CD8-positive, alpha-beta memory T cell (primary cell): ENCODE results near the gene STARD7. TPM values are rescaled to one million over a fixed set of nuclear protein-coding genes. Genes with fewer than 3 reads are reported as not detected.
"Not testable (repeated sequence)": the region's sequence is repeated elsewhere in the genome, so short reads cannot be mapped to it uniquely, and the experiment has no call there.

Experiments
- CTCF ChIA-PET: fragments of 350-600 bp; sonication (Branson Sonifier 250); formaldehyde crosslinking; loops from one replicate; lab custom pipeline; 2021; ENCODE audit warnings: antibody characterized with exemption; lab: Charles Lee
- POLR2A ChIA-PET: fragments of 350-600 bp; sonication (Branson Sonifier 250); formaldehyde crosslinking; loops from one replicate; lab custom pipeline; 2021; ENCODE audit warnings: antibody characterized with exemption; lab: Charles Lee
- DNase-seq, 5 donors: peaks; one replicate each; pipeline versions ENCODE4 v3.0.0 to v3.0.0-alpha.2; 2020 to 2022; ENCODE audit warnings: mixed read lengths in 1 of 5
- H3K27ac ChIP-seq: one replicate; pipeline ENCODE4 v1.7.0; 2013; ENCODE audit warnings: low read depth, mild to moderate bottlenecking, low read length, moderate library complexity
- H3K27me3 ChIP-seq: 2 replicates; pipeline ENCODE4 v1.7.0; 2013; ENCODE audit warnings: low read length, mild to moderate bottlenecking; ENCODE audit not compliant: insufficient read depth, poor library complexity, severe bottlenecking
- H3K36me3 ChIP-seq: 2 replicates; pipeline ENCODE4 v1.7.0; 2013; ENCODE audit warnings: mild to moderate bottlenecking, low read length, moderate library complexity; ENCODE audit not compliant: insufficient read depth
- H3K4me1 ChIP-seq: 2 replicates; pipeline ENCODE4 v1.7.0; 2013; ENCODE audit warnings: mild to moderate bottlenecking, low read length, moderate library complexity; ENCODE audit not compliant: insufficient read depth
- H3K4me3 ChIP-seq: 2 replicates; pipeline ENCODE4 v1.7.0; 2013; ENCODE audit warnings: mild to moderate bottlenecking, low read length
- H3K9me3 ChIP-seq: 2 replicates; pipeline ENCODE4 v1.7.0; 2013; ENCODE audit warnings: mild to moderate bottlenecking, low read length
- H3K27ac Mint-ChIP-seq, 8 donors: one replicate each; pipeline ENCODE4 v1.8.0; 2020 to 2021; ENCODE audit warnings: mixed read lengths in 8 of 8, mild to moderate bottlenecking in 6 of 8, inconsistent platforms in 3 of 8, moderate library complexity in 3 of 8
- H3K27me3 Mint-ChIP-seq, 2 donors: one replicate each; pipeline ENCODE4 v1.8.0; 2020 to 2021; ENCODE audit warnings: mixed read lengths in 2 of 2, mild to moderate bottlenecking in 1 of 2, moderate library complexity in 1 of 2
- H3K36me3 Mint-ChIP-seq, 3 donors: one replicate each; pipeline ENCODE4 v1.8.0; 2020 to 2021; ENCODE audit warnings: mixed read lengths in 3 of 3, inconsistent platforms in 1 of 3, mild to moderate bottlenecking in 1 of 3
- H3K4me1 Mint-ChIP-seq, 3 donors: one replicate each; pipeline ENCODE4 v1.8.0; 2020 to 2021; ENCODE audit warnings: mixed read lengths in 3 of 3, inconsistent platforms in 1 of 3, mild to moderate bottlenecking in 1 of 3
- H3K4me3 Mint-ChIP-seq, 7 donors: one replicate each; pipeline ENCODE4 v1.8.0; 2020 to 2021; ENCODE audit warnings: mixed read lengths in 7 of 7, mild to moderate bottlenecking in 6 of 7, moderate library complexity in 4 of 7, inconsistent platforms in 2 of 7
- H3K9me3 Mint-ChIP-seq, 5 donors: one replicate each; pipeline ENCODE4 v1.8.0; 2020 to 2022; ENCODE audit warnings: mixed read lengths in 5 of 5, mild to moderate bottlenecking in 3 of 5, moderate library complexity in 2 of 5, inconsistent platforms in 1 of 5
- polyA plus RNA-seq: library from polyadenylated mRNA; unstranded; fragments of 300-500 nt; fragmentation: Illumina TruSeq; gene quantifications from one replicate; pipeline ENCODE4 v1.2.3, GENCODE V29; 2021
- total RNA-seq, 2 experiments: library from RNA; stranded (reverse); gene quantifications; one replicate each; pipeline ENCODE4 v1.2.3, GENCODE V29; 2021

STARD7 gene, protein sequence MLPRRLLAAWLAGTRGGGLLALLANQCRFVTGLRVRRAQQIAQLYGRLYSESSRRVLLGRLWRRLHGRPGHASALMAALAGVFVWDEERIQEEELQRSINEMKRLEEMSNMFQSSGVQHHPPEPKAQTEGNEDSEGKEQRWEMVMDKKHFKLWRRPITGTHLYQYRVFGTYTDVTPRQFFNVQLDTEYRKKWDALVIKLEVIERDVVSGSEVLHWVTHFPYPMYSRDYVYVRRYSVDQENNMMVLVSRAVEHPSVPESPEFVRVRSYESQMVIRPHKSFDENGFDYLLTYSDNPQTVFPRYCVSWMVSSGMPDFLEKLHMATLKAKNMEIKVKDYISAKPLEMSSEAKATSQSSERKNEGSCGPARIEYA
- total RNA-seq (100 to 1,000 TPM; 255 to 256 TPM), polyA plus RNA-seq (147 TPM)

DNA sequence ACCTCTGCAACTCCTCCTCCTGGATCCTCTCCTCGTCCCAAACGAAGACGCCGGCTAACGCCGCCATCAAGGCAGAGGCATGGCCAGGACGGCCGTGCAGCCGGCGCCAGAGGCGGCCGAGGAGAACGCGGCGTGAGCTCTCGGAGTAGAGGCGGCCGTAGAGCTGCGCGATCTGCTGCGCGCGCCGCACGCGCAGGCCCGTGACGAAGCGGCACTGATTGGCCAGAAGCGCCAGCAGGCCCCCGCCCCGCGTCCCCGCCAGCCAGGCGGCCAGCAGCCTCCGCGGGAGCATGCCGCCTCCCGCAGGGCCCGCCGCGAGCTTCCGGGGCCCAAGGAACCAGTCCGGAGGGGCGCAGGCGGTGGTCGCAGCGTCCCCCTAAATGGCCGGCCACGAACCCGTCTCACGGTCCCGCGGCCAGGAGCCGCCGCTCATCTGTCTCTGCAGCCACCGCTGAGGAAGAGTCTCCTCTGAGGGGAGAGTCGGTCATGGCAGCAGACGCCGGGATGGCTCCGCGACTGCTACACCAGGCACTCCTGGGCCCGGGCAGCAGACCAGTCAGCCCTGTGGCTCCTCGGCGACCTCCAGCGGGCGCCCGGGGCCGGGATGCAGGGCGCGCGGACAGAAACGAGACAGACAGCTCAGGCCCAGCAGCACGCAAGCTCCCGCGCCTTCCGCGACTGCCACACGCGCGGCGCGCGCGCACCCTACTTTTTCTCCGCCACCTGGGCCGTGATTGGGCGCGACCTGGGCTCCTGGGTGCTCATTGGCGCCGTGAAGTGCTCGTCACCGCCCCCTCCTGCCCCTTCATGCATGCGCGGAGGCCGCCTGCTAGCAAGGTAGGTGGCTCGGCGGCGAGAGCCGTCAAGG is at the start of gene STARD7:
Gene STARD7, minus strand, starts transcription at position 685 of the 868 bp plus-strand sequence. Its CDS starts 393 bp downstream, at position 292.
- H3K9me3 ChIP-seq, result no peaks in the 10 kb centered on the region
- peak within 1 kb of the TSS; percentile 96 for H3K4me3 ChIP-seq
- Mint-ChIP-seq H3K9me3 (no peaks in the 10 kb centered on the region), H3K27me3 (no peaks in the 10 kb centered on the region), H3K4me1 (peaks cover 51 to 55% (median 54%) of the 10 kb centered on the region in 3 donors), H3K4me3 (peak within 1 kb of the TSS; percentile 90 to 97 (median 92)), H3K36me3 (peaks cover 0 to 16% (median 0%) of the 10 kb centered on the region in 3 donors), H3K27ac (peak within 1 kb of the TSS; percentile 87 to 97 (median 93))
- ChIA-PET CTCF (interaction anchor here (1.0 to 2.0 kb wide), 8 partner anchors 16 to 216 kb away, joined by 3 to 6 read pairs (median 4); partner anchors contain the start of gene CIAO1), POLR2A (interaction anchor here (0.5 to 2.2 kb wide), 14 partner anchors 16 to 557 kb away, joined by 3 to 15 read pairs (median 4); partner anchors contain the start of genes ARID5A and ASTL)
- H3K27ac ChIP-seq, result peak within 1 kb of the TSS; percentile 82
- DNase-seq, result peak; percentile 94 to 96 (median 94)
- H3K27me3 ChIP-seq, result no peaks in the 10 kb centered on the region
- peaks cover 3% of the 10 kb centered on the region for H3K36me3 ChIP-seq
- peaks cover 57% of the 10 kb centered on the region for H3K4me1 ChIP-seq

DNA sequence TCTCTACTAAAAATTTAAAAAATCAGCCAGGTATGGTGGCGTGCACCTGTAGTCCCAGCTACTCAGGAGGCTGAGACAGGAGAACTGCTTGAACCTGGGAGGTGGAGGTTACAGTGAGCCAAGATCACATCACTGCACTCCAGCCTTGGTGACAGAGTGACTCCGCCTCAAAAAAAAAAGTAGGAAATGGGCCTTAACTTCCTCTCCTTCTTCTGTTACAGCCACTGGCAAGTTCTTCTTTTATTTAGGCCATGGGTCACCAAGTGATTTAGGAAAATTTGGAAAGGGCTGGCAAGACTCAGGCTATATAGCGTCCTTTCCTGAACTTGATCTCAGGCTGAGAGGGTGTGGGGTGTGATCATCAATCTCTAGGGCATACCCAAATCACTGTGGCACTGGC is 49.1 kb upstream of the STARD7 start:
- H3K9me3 ChIP-seq, H3K27me3 Mint-ChIP-seq, H3K27ac ChIP-seq, POLR2A ChIA-PET, H3K4me3 Mint-ChIP-seq, H3K27me3 ChIP-seq, H3K4me3 ChIP-seq, DNase-seq, CTCF ChIA-PET, H3K9me3 Mint-ChIP-seq: not testable (repeated sequence)
- H3K27ac Mint-ChIP-seq, result peak overlapping the region in 5 of 8 donors; percentile 6 to 73 (median 42)
- H3K4me1 ChIP-seq, result peaks cover 38% of the 10 kb centered on the region
- H3K4me1 Mint-ChIP-seq, result peaks cover 39 to 66% (median 62%) of the 10 kb centered on the region in 3 donors
- peaks cover 0 to 85% (median 13%) of the 10 kb centered on the region in 3 donors for H3K36me3 Mint-ChIP-seq
- peaks cover 30% of the 10 kb centered on the region for H3K36me3 ChIP-seq

DNA sequence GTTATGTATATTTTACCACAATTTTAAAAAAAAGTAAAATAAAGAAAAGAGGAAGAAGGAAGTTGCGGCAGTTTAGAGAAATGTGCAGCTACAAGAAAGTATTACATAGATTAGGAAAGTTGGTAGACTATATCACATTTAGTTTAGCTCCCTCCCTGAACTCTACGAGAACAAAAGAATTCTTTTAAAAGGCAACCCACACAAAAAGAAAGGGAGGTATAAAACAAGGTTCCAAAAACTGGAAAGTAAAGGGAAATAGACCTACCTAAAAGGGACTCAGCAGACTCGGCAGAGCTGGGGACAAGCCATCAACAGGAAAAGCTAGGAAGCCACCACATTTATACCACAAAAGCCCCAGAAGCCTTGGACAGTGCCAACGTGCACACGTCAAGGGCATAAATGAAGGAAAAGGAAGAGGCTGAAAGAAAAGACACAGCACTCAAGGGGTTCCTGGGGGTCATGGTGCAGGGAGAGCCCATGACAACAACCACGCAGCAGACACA is 48.0 kb upstream of the STARD7 start:
- Mint-ChIP-seq H3K4me1 (peaks cover 35 to 59% (median 54%) of the 10 kb centered on the region in 3 donors), H3K27me3 (no peaks in the 10 kb centered on the region), H3K27ac (peak overlapping the region in 7 of 8 donors; percentile 16 to 90 (median 52)), H3K9me3 (no peaks in the 10 kb centered on the region), H3K36me3 (peaks cover 0 to 89% (median 16%) of the 10 kb centered on the region in 3 donors), H3K4me3 (peak overlapping the region in 1 of 7 donors; percentile 60)
- Histone ChIP-seq H3K27me3 (no peaks in the 10 kb centered on the region), H3K9me3 (no peaks in the 10 kb centered on the region), H3K36me3 (peaks cover 33% of the 10 kb centered on the region), H3K4me1 (peaks cover 38% of the 10 kb centered on the region), H3K4me3 (no peak overlapping the region), H3K27ac (no peak overlapping the region)
- ChIA-PET POLR2A (interaction anchor here (0.5 to 0.7 kb wide), 2 partner anchors 40 to 454 kb away, joined by 3 to 5 read pairs; no protein-coding TSS in a partner anchor), CTCF (interaction anchor here (1.2 to 1.3 kb wide), 2 partner anchors 16 to 83 kb away, joined by 3 to 4 read pairs; no protein-coding TSS in a partner anchor)
- peak in 1 of 5 donors; percentile 50 for DNase-seq

DNA sequence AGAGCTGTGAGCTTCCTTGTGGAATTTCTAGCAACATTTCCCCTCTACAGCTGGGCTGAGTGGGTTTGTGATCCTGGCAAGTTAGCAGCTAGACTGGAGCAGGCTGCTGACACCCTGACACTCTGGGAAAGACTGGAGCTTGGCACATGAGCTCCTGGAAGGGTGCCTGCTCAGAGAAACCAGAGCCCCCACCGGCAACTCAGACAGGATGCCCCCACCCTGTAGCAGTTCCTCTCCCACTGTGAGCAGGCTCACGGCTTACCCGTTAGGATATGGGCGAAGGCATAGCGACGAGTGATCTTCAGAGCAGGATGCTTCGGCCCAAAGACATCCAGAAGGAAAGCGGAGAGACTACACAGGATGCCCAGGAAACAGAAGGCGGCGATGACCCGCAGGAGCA is 45.9 kb upstream of the STARD7 start:
- no peaks in the 10 kb centered on the region for H3K9me3 Mint-ChIP-seq
- H3K4me3 ChIP-seq, result no peak overlapping the region
- CTCF ChIA-PET, result interaction anchor here (0.8 to 1.8 kb wide), 3 partner anchors 10 to 152 kb away, joined by 3 to 4 read pairs (median 4); partner anchors contain the start of gene CIAO1
- no peaks in the 10 kb centered on the region for H3K27me3 Mint-ChIP-seq
- no peak for DNase-seq
- peaks cover 36% of the 10 kb centered on the region for H3K36me3 ChIP-seq
- no peak overlapping the region for H3K4me3 Mint-ChIP-seq
- H3K4me1 ChIP-seq, result peaks cover 18% of the 10 kb centered on the region
- H3K27ac ChIP-seq, result no peak overlapping the region
- peaks cover 26 to 45% (median 35%) of the 10 kb centered on the region in 3 donors for H3K4me1 Mint-ChIP-seq
- POLR2A ChIA-PET, result interaction anchor here (0.5 kb wide), 1 partner anchor 26 kb away, joined by 7 read pairs; no protein-coding TSS in a partner anchor
- peak overlapping the region in 2 of 8 donors; percentile 14 to 46 for H3K27ac Mint-ChIP-seq
- H3K27me3 ChIP-seq, result no peaks in the 10 kb centered on the region
- H3K36me3 Mint-ChIP-seq, result peaks cover 0 to 82% (median 16%) of the 10 kb centered on the region in 3 donors
- no peaks in the 10 kb centered on the region for H3K9me3 ChIP-seq

DNA sequence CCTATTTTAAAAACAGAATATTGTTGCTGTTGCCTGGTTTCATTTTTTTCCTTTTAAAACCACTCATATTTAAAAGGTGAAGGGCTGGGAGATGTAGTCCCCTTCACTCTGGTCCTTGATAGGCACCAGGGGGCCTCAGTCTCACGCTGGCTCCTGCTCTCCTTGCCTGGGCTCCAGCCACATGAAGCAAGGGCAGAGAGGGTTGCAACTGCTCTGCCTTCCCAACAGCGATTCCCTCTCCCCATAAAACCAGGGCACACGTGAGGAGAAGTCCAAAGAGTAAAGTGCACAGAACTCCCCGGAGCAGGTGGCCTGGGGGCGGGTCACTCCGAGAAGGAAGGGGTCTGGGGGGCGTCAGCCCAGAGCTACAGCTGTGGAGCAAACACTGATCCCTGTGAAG is 44.4 kb upstream of the STARD7 start:
- peaks cover 15% of the 10 kb centered on the region for H3K4me1 ChIP-seq
- Mint-ChIP-seq H3K9me3 (no peaks in the 10 kb centered on the region), H3K36me3 (peaks cover 0 to 71% (median 16%) of the 10 kb centered on the region in 3 donors), H3K4me1 (peaks cover 16 to 30% (median 20%) of the 10 kb centered on the region in 3 donors), H3K27ac (no peak overlapping the region), H3K27me3 (no peaks in the 10 kb centered on the region), H3K4me3 (no peak overlapping the region)
- POLR2A ChIA-PET, result no interaction called here
- DNase-seq, result no peak
- H3K9me3 ChIP-seq, result no peaks in the 10 kb centered on the region
- no peak overlapping the region for H3K4me3 ChIP-seq
- peaks cover 36% of the 10 kb centered on the region for H3K36me3 ChIP-seq
- H3K27ac ChIP-seq, result no peak overlapping the region
- CTCF ChIA-PET, result interaction anchor here (1.2 to 1.8 kb wide), 2 partner anchors 11 to 12 kb away, joined by 3 to 4 read pairs; no protein-coding TSS in a partner anchor
- H3K27me3 ChIP-seq, result no peaks in the 10 kb centered on the region

DNA sequence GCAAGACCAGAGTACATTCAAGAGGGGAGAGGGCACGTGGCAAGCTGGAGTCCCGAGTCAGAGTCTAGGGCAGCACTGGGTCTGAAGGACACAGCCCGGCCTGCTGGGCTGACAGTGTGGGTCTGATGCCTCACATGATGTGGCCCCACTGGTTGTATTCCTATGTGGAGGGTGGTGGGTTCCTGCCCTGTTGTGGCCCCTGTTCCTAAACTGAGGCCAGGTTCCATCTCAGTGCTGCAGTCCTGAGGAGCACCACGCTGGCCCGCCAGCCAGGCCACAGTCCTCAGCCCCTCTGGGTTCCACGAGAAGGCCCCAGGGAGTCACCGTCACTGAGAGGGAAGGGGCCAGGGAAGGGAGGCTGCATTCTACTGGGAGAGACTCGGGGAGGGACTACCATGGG is 43.9 kb upstream of the STARD7 start:
- Mint-ChIP-seq H3K27ac (peak overlapping the region in 3 of 8 donors; percentile 47 to 76 (median 61)), H3K9me3 (no peaks in the 10 kb centered on the region), H3K27me3 (no peaks in the 10 kb centered on the region), H3K4me3 (no peak overlapping the region), H3K36me3 (peaks cover 0 to 67% (median 16%) of the 10 kb centered on the region in 3 donors), H3K4me1 (peaks cover 13 to 25% (median 15%) of the 10 kb centered on the region in 3 donors)
- H3K9me3 ChIP-seq, result no peaks in the 10 kb centered on the region
- H3K4me3 ChIP-seq, result no peak overlapping the region
- POLR2A ChIA-PET, result no interaction called here
- CTCF ChIA-PET, result interaction anchor here (1.2 kb wide), 1 partner anchor 10 kb away, joined by 3 read pairs; no protein-coding TSS in a partner anchor
- no peak overlapping the region for H3K27ac ChIP-seq
- no peaks in the 10 kb centered on the region for H3K27me3 ChIP-seq
- peaks cover 36% of the 10 kb centered on the region for H3K36me3 ChIP-seq
- H3K4me1 ChIP-seq, result peaks cover 10% of the 10 kb centered on the region
- DNase-seq, result no peak

DNA sequence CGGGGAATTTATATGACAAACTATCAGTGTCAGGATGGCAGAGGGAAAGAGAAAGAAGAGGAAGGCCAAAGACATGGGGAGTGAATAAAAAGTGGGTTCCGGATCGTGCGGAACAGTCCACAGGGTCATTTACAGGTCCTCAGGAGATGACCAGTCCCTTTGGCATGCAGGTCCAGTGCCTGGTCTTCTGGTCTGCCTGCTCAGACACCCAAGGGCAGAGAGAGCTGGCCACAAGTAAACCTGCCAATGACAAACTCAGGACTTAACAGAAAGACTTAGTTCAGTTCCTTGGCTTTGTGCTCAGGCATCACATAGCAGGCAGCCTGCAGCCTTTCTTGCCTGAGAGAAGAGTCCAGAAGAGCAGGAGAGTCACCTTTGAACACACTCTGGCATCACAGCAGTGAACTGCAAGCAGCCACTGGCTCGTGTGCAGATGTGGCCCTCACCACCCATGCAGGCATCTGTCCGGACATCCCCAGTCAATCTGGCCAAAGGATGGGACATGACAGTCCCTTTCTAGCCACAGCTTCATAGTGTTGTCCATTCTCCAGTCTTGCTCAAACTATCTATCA is 43.2 kb upstream of the STARD7 start:
- Histone ChIP-seq H3K36me3 (peaks cover 36% of the 10 kb centered on the region), H3K27me3 (no peaks in the 10 kb centered on the region), H3K9me3 (no peaks in the 10 kb centered on the region), H3K4me3 (no peak overlapping the region), H3K4me1 (peaks cover 6% of the 10 kb centered on the region), H3K27ac (no peak overlapping the region)
- no peak overlapping the region for H3K4me3 Mint-ChIP-seq
- H3K36me3 Mint-ChIP-seq, result peaks cover 0 to 63% (median 16%) of the 10 kb centered on the region in 3 donors
- no peaks in the 10 kb centered on the region for H3K9me3 Mint-ChIP-seq
- no peak for DNase-seq
- H3K4me1 Mint-ChIP-seq, result peaks cover 15 to 23% (median 15%) of the 10 kb centered on the region in 3 donors
- H3K27ac Mint-ChIP-seq, result peak overlapping the region in 7 of 8 donors; percentile 7 to 86 (median 61)
- ChIA-PET POLR2A (interaction anchor here (0.6 kb wide), 1 partner anchor 12 kb away, joined by 3 read pairs; no protein-coding TSS in a partner anchor), CTCF (no interaction called here)
- H3K27me3 Mint-ChIP-seq, result no peaks in the 10 kb centered on the region
